Lung (tissue), 13 donors: ENCODE measurements around the gene ASGR1. TPM values are rescaled to one million over a fixed set of nuclear protein-coding genes. Genes with fewer than 3 reads are reported as not detected.
A peak's percentile ranks its signal among the peaks of the same experiment; 100 is the strongest.

Experiments used
- ATAC-seq: fragments of 200-7000 bp; cut with Tn5 transposase; one replicate; pipeline ENCODE4 v1.9.1; 2020; ENCODE audit warnings: moderate number of reproducible peaks; ENCODE audit not compliant: insufficient read depth, low FRiP score
- DNase-seq, 3 donors: peaks; one replicate each; pipeline ENCODE4 v3.0.0-alpha.2; 2013 to 2017
- H3K27ac ChIP-seq, 2 donors: one replicate each; pipeline ENCODE4 v1.5.1; 2013; ENCODE audit warnings: mild to moderate bottlenecking in 2 of 2, moderate library complexity in 2 of 2, control low read depth in 1 of 2, inconsistent platforms in 1 of 2, low read depth in 1 of 2, low read length in 1 of 2
- H3K27me3 ChIP-seq, 3 donors: one replicate each; pipeline ENCODE4 v1.5.1; 2013; ENCODE audit warnings: low read length in 2 of 3; ENCODE audit not compliant: control insufficient read depth in 3 of 3, insufficient read depth in 3 of 3
- H3K36me3 ChIP-seq, 4 donors: one replicate each; pipeline ENCODE4 v1.5.1; 2013; ENCODE audit warnings: low read length in 4 of 4, mild to moderate bottlenecking in 1 of 4, moderate library complexity in 1 of 4; ENCODE audit not compliant: control insufficient read depth in 4 of 4, insufficient read depth in 4 of 4
- H3K4me1 ChIP-seq, 5 donors: one replicate each; pipeline ENCODE4 v1.5.1; 2013; ENCODE audit warnings: low read length in 5 of 5, mild to moderate bottlenecking in 2 of 5, moderate library complexity in 1 of 5; ENCODE audit not compliant: control insufficient read depth in 5 of 5, insufficient read depth in 5 of 5
- H3K4me3 ChIP-seq: one replicate; pipeline ENCODE4 v1.5.1; 2013; ENCODE audit warnings: mild to moderate bottlenecking, control low read depth, moderate library complexity
- H3K9ac ChIP-seq, 2 donors: one replicate each; pipeline ENCODE4 v1.5.1; 2013; ENCODE audit warnings: low read length in 2 of 2, control low read depth in 1 of 2; ENCODE audit not compliant: insufficient read depth in 1 of 2
- H3K9me3 ChIP-seq, 4 donors: one replicate each; pipeline ENCODE4 v1.5.1; 2013; ENCODE audit warnings: low read length in 3 of 4, mild to moderate bottlenecking in 1 of 4, moderate library complexity in 1 of 4; ENCODE audit not compliant: control insufficient read depth in 4 of 4, insufficient read depth in 3 of 4
- WGBS, 2 donors: extraction: QIAGEN DNeasy Blood & Tissue Kit; methylation state at CpG; one replicate each; pipeline ENCODE4 v1.1.7; 2013; 5-methylcytosine and 5-hydroxymethylcytosine counted together
- polyA plus RNA-seq, 2 donors: library from polyadenylated mRNA; stranded (reverse); fragments of 200-250 nt; gene quantifications; one replicate each; pipeline ENCODE4 v1.2.1, GENCODE V29; 2013
- small RNA-seq: library from RNA; depleted of rRNA; stranded (forward); fragments of <200 nt; gene quantifications from one replicate; pipeline ENCODE3, GENCODE V24; 2014; ENCODE audit warnings: low replicate concordance
- total RNA-seq, 2 donors: library from RNA; depleted of rRNA in 1 of 2; stranded (reverse); fragments of >200 nt in 1 of 2; gene quantifications; one replicate each; pipeline ENCODE4 v1.2.1, GENCODE V29; 2014 to 2021
- TF ChIP-seq, protein P1 (sequence below): IDR thresholded peaks from 2 replicates; pipeline ENCODE4 v1.5.1; 2012; ENCODE audit warnings: mild to moderate bottlenecking; ENCODE audit errors: control extremely low read depth, extremely low read depth
- donor health status: control.
- donor health status: control.
- donor health status: Bipolar disorder and iron deficiency.
- donor health status: healthy.
- donor health status: DM: yes; HTN: yes; CAD: no.

ASGR1 gene
- total and polyA plus RNA-seq, 4 donors: 5.9 to 11.2 (median 6.5) TPM

DNA sequence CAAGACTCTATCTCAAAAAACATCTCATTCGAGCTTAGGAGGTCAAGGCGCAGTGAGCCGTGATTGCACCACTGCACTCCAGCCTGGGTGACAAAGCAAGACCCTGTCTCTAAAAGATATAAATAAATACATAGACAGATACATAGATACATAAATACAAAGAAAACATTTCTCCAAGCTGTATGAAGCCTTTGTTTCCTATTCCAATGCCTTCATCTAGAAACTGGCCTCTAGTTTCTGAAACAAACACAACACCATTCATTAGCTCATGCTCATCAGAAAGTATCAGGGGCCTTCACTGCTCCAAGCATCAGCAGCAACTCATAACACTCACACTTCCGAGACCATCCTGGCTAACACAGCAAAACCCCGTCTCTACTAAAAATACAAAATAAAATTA lies 54.2 kb downstream of the ASGR1 start:
- Histone ChIP-seq H3K27me3 (no peaks in the 10 kb centered on the region), H3K9ac (no peak overlapping the region)

DNA sequence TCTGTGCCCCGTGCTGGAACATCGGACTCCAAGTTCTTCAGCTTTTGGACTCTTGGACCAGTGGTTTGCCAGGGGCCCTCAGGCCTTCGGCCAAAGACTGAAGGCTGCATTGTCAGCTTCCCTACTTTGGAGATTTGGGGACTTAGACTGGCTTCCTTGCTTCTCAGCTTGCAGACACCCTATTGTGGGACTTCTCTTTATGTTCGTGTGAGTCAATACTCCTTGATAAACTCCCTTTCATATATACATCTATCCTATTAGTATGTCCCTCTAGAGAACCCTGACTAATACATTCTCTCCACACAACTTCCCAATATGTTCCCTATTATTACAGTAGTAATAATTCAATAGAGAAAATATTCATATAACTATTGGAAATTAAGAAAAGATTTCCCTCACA lies 55.3 kb downstream of the ASGR1 start:
- H3K9me3 ChIP-seq: no peaks in the 10 kb centered on the region
- WGBS, 2 donors: 85 to 88% methylated on average over 4 of the region's 4 CpGs
- H3K27me3 ChIP-seq: no peaks in the 10 kb centered on the region
- no peaks in the 10 kb centered on the region for H3K4me1 ChIP-seq
- no peak overlapping the region for H3K9ac ChIP-seq
- H3K36me3 ChIP-seq: no peaks in the 10 kb centered on the region
- H3K27ac ChIP-seq: no peak overlapping the region
- TF ChIP-seq, protein P1, sequence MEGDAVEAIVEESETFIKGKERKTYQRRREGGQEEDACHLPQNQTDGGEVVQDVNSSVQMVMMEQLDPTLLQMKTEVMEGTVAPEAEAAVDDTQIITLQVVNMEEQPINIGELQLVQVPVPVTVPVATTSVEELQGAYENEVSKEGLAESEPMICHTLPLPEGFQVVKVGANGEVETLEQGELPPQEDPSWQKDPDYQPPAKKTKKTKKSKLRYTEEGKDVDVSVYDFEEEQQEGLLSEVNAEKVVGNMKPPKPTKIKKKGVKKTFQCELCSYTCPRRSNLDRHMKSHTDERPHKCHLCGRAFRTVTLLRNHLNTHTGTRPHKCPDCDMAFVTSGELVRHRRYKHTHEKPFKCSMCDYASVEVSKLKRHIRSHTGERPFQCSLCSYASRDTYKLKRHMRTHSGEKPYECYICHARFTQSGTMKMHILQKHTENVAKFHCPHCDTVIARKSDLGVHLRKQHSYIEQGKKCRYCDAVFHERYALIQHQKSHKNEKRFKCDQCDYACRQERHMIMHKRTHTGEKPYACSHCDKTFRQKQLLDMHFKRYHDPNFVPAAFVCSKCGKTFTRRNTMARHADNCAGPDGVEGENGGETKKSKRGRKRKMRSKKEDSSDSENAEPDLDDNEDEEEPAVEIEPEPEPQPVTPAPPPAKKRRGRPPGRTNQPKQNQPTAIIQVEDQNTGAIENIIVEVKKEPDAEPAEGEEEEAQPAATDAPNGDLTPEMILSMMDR: no peak
- H3K4me3 ChIP-seq: no peak overlapping the region
- ATAC-seq (no peak), DNase-seq (no peak)

More for the DNA sequence above, 54.2 kb downstream of the ASGR1 start:
- H3K4me1 ChIP-seq: no peaks in the 10 kb centered on the region
- TF ChIP-seq, protein P1: no peak
- DNase-seq (no peak), ATAC-seq (no peak)
- no peak overlapping the region for H3K27ac ChIP-seq
- WGBS, 2 donors: 85 to 88% methylated on average over 5 of the region's 5 CpGs
- no peak overlapping the region for H3K4me3 ChIP-seq
- H3K9me3 ChIP-seq: no peaks in the 10 kb centered on the region
- H3K36me3 ChIP-seq: no peaks in the 10 kb centered on the region

Small RNAs within 50 kb of the gene (small RNA-seq; reads per million reads assigned to genes)
- gene AC120057.4 (not detected), gene MIR324 (7.1 reads per million, percentile 95 among the genes with 10 or more reads in this experiment)

Other genes starting within 250 kb of the ASGR1 start
- under 1 TPM; 0.21 to 0.68 TPM for gene ALOX12, start 183.3 kb downstream of the ASGR1 start, total RNA-seq
- gene ALOX12, start 183.3 kb downstream of the ASGR1 start, polyA plus RNA-seq: under 1 TPM; 0.22 to 0.95 TPM
- 100 to 1,000 TPM; 118 to 270 TPM for gene RNASEK, start 166.7 kb downstream of the ASGR1 start, total RNA-seq
- gene RNASEK, start 166.7 kb downstream of the ASGR1 start, polyA plus RNA-seq: 100 to 1,000 TPM; 528 to 550 TPM
- 10 to 100 TPM; 15.6 to 55.6 TPM for gene BCL6B, start 156.3 kb downstream of the ASGR1 start, total RNA-seq
- 10 to 100 TPM; 14.5 to 15.4 TPM for gene BCL6B, start 156.3 kb downstream of the ASGR1 start, polyA plus RNA-seq
- gene SLC16A13, start 143.4 kb downstream of the ASGR1 start, total RNA-seq: 10 to 100 TPM in 1 of 2 donors, 1 to 10 TPM in 1; 1.3 to 23.6 TPM
- gene SLC16A13, start 143.4 kb downstream of the ASGR1 start, polyA plus RNA-seq: 1 to 10 TPM; 4.8 to 7.9 TPM
- 1 to 10 TPM; 5.5 to 7.5 TPM for gene SLC16A11, start 135.3 kb downstream of the ASGR1 start, total RNA-seq
- gene SLC16A11, start 135.3 kb downstream of the ASGR1 start, polyA plus RNA-seq: 1 to 10 TPM; 1.9 to 8.9 TPM
- gene CLEC10A, start 99.1 kb downstream of the ASGR1 start, total RNA-seq: 1 to 10 TPM; 3.7 to 5.2 TPM
- 10 to 100 TPM; 12.7 to 18.4 TPM for gene CLEC10A, start 99.1 kb downstream of the ASGR1 start, polyA plus RNA-seq
- gene ASGR2, start 64.5 kb downstream of the ASGR1 start, total RNA-seq: 1 to 10 TPM; 1.6 to 1.7 TPM
- 10 to 100 TPM in 1 of 2 donors, 1 to 10 TPM in 1; 3.5 to 12.0 TPM for gene ASGR2, start 64.5 kb downstream of the ASGR1 start, polyA plus RNA-seq
- 10 to 100 TPM; 17.1 to 20.1 TPM for gene DLG4, start 40.5 kb upstream of the ASGR1 start, total RNA-seq
- gene DLG4, start 40.5 kb upstream of the ASGR1 start, polyA plus RNA-seq: 10 to 100 TPM; 10.0 to 13.4 TPM
- 100 to 1,000 TPM; 158 to 679 TPM for gene ACADVL, start 40.6 kb upstream of the ASGR1 start, total RNA-seq
- gene ACADVL, start 40.6 kb upstream of the ASGR1 start, polyA plus RNA-seq: 100 to 1,000 TPM; 412 to 774 TPM
- 10 to 100 TPM; 45.3 to 57.5 TPM for gene DVL2, start 55.1 kb upstream of the ASGR1 start, total RNA-seq
- 10 to 100 TPM; 22.2 to 25.1 TPM for gene DVL2, start 55.1 kb upstream of the ASGR1 start, polyA plus RNA-seq
- 10 to 100 TPM; 25.4 to 27.3 TPM for gene PHF23, start 60.1 kb upstream of the ASGR1 start, total RNA-seq
- gene PHF23, start 60.1 kb upstream of the ASGR1 start, polyA plus RNA-seq: 10 to 100 TPM; 27.2 to 40.5 TPM
- 100 to 1,000 TPM; 315 to 496 TPM for gene GABARAP, start 63.1 kb upstream of the ASGR1 start, total RNA-seq
- gene GABARAP, start 63.1 kb upstream of the ASGR1 start, polyA plus RNA-seq: 1,000 to 10,000 TPM in 1 of 2 donors, 100 to 1,000 TPM in 1; 874 to 1,149 TPM
- gene CTDNEP1, start 72.4 kb upstream of the ASGR1 start, total RNA-seq: 100 to 1,000 TPM in 1 of 2 donors, 10 to 100 TPM in 1; 76.0 to 126 TPM
- 100 to 1,000 TPM in 1 of 2 donors, 10 to 100 TPM in 1; 72.5 to 105 TPM for gene CTDNEP1, start 72.4 kb upstream of the ASGR1 start, polyA plus RNA-seq
- gene ELP5, start 72.8 kb upstream of the ASGR1 start, total RNA-seq: 10 to 100 TPM; 19.8 to 39.3 TPM
- gene ELP5, start 72.8 kb upstream of the ASGR1 start, polyA plus RNA-seq: 10 to 100 TPM; 34.0 to 63.2 TPM
- gene CLDN7, start 83.1 kb upstream of the ASGR1 start, total RNA-seq: 100 to 1,000 TPM; 117 to 171 TPM
- 100 to 1,000 TPM; 119 to 199 TPM for gene CLDN7, start 83.1 kb upstream of the ASGR1 start, polyA plus RNA-seq
- gene SLC2A4, start 102.3 kb upstream of the ASGR1 start, total RNA-seq: 1 to 10 TPM; 1.2 to 2.0 TPM
- gene SLC2A4, start 102.3 kb upstream of the ASGR1 start, polyA plus RNA-seq: 1 to 10 TPM; 1.1 to 1.3 TPM
- gene YBX2, start 115.3 kb upstream of the ASGR1 start, total RNA-seq: under 1 TPM; 0.28 to 0.57 TPM
- gene YBX2, start 115.3 kb upstream of the ASGR1 start, polyA plus RNA-seq: under 1 TPM; 0.03 to 0.53 TPM
- gene EIF5A, start 128.3 kb upstream of the ASGR1 start, total RNA-seq: 100 to 1,000 TPM; 104 to 516 TPM
- 100 to 1,000 TPM; 596 to 607 TPM for gene EIF5A, start 128.3 kb upstream of the ASGR1 start, polyA plus RNA-seq
- gene GPS2, start 136.0 kb upstream of the ASGR1 start, total RNA-seq: 10 to 100 TPM; 23.8 to 57.0 TPM
- gene GPS2, start 136.0 kb upstream of the ASGR1 start, polyA plus RNA-seq: 10 to 100 TPM; 68.6 to 71.6 TPM
- gene NEURL4, start 150.0 kb upstream of the ASGR1 start, total RNA-seq: 10 to 100 TPM; 21.7 to 33.9 TPM
- 10 to 100 TPM; 17.3 to 27.0 TPM for gene NEURL4, start 150.0 kb upstream of the ASGR1 start, polyA plus RNA-seq
- gene ACAP1, start 157.2 kb upstream of the ASGR1 start, total RNA-seq: 10 to 100 TPM in 1 of 2 donors, 1 to 10 TPM in 1; 9.2 to 27.0 TPM
- 10 to 100 TPM; 17.2 to 39.4 TPM for gene ACAP1, start 157.2 kb upstream of the ASGR1 start, polyA plus RNA-seq
- 10 to 100 TPM in 1 of 2 donors, 1 to 10 TPM in 1; 5.9 to 14.9 TPM for gene KCTD11, start 172.8 kb upstream of the ASGR1 start, total RNA-seq
- gene KCTD11, start 172.8 kb upstream of the ASGR1 start, polyA plus RNA-seq: 10 to 100 TPM; 11.1 to 14.1 TPM
- not detected for gene TMEM95, start 175.8 kb upstream of the ASGR1 start, total RNA-seq
- gene TMEM95, start 175.8 kb upstream of the ASGR1 start, polyA plus RNA-seq: not detected
- gene TNK1, start 201.7 kb upstream of the ASGR1 start, total RNA-seq: 1 to 10 TPM; 5.4 to 8.2 TPM
- 1 to 10 TPM; 3.7 to 6.0 TPM for gene TNK1, start 201.7 kb upstream of the ASGR1 start, polyA plus RNA-seq
- 10 to 100 TPM; 32.4 to 43.0 TPM for gene PLSCR3, start 215.2 kb upstream of the ASGR1 start, total RNA-seq
- 10 to 100 TPM; 19.2 to 36.0 TPM for gene PLSCR3, start 215.2 kb upstream of the ASGR1 start, polyA plus RNA-seq
- 10 to 100 TPM; 70.2 to 78.7 TPM for gene TMEM256, start 224.7 kb upstream of the ASGR1 start, total RNA-seq
- gene TMEM256, start 224.7 kb upstream of the ASGR1 start, polyA plus RNA-seq: 100 to 1,000 TPM in 1 of 2 donors, 10 to 100 TPM in 1; 71.6 to 247 TPM
- 10 to 100 TPM; 11.2 to 15.2 TPM for gene NLGN2, start 228.5 kb upstream of the ASGR1 start, total RNA-seq
- 1 to 10 TPM; 5.0 to 5.1 TPM for gene NLGN2, start 228.5 kb upstream of the ASGR1 start, polyA plus RNA-seq
- gene SPEM1, start 241.0 kb upstream of the ASGR1 start, total RNA-seq: not detected
- gene SPEM1, start 241.0 kb upstream of the ASGR1 start, polyA plus RNA-seq: not detected
- not detected for gene SPEM2, start 246.2 kb upstream of the ASGR1 start, total RNA-seq
- not detected for gene SPEM2, start 246.2 kb upstream of the ASGR1 start, polyA plus RNA-seq
- not detected for gene SPEM3, start 249.5 kb upstream of the ASGR1 start, total RNA-seq
- gene SPEM3, start 249.5 kb upstream of the ASGR1 start, polyA plus RNA-seq: not detected